CD14-positive monocyte (primary cell): ENCODE measurements around the gene METTL25B. TPM values are rescaled to one million over a fixed set of nuclear protein-coding genes. Genes with fewer than 3 reads are reported as not detected.

ENCODE experiments used
- DNase-seq, 3 donors: peaks; one replicate each; pipeline ENCODE4 v3.0.0-alpha.2; 2011 to 2022
- H2AFZ ChIP-seq: 2 replicates; pipeline ENCODE4 v1.6.0; 2012; ENCODE audit warnings: mild to moderate bottlenecking, low read depth, low read length, inconsistent platforms; ENCODE audit not compliant: insufficient read depth, poor library complexity, severe bottlenecking
- H3K27ac ChIP-seq, 2 donors: 1 replicate in 1 of 2; 2 replicates in 1 of 2; pipeline ENCODE4 v1.5.1; 2012 to 2013; ENCODE audit warnings: low read length in 2 of 2, control low read depth in 1 of 2, inconsistent platforms in 1 of 2, low read depth in 1 of 2, mild to moderate bottlenecking in 1 of 2
- H3K27me3 ChIP-seq, 2 donors: one replicate each; pipeline versions ENCODE4 v1.6.0 to v1.6.1; 2011 to 2013; ENCODE audit warnings: low read length in 2 of 2; ENCODE audit not compliant: control insufficient read depth in 2 of 2, insufficient read depth in 2 of 2
- H3K36me3 ChIP-seq, 2 donors: replicated peaks in 1 of 2; 1 replicate in 1 of 2; 2 replicates in 1 of 2; pipeline versions ENCODE4 v1.5.1 to v1.6.1; 2012 to 2013; ENCODE audit warnings: low read length in 2 of 2, control low read depth in 1 of 2, inconsistent platforms in 1 of 2, mild to moderate bottlenecking in 1 of 2; ENCODE audit not compliant: insufficient read depth in 2 of 2, control insufficient read depth in 1 of 2
- H3K4me1 ChIP-seq, 2 donors: 1 replicate in 1 of 2; 2 replicates in 1 of 2; pipeline versions ENCODE4 v1.5.1 to v1.6.1; 2012 to 2013; ENCODE audit warnings: low read length in 2 of 2, control low read depth in 1 of 2, inconsistent platforms in 1 of 2, mild to moderate bottlenecking in 1 of 2, moderate library complexity in 1 of 2; ENCODE audit not compliant: insufficient read depth in 2 of 2, control insufficient read depth in 1 of 2
- H3K4me2 ChIP-seq: replicated peaks from 2 replicates; pipeline ENCODE3; 2012; ENCODE audit warnings: low read length, moderate library complexity, mild to moderate bottlenecking; ENCODE audit not compliant: poor library complexity, severe bottlenecking; ENCODE audit errors: extremely low read depth
- H3K4me3 ChIP-seq, 3 experiments: fragments of 200-600 bp in 1 of 3; sonication (generic) in 1 of 3; replicated peaks in 1 of 3; 1 replicate in 2 of 3; 2 replicates in 1 of 3; pipeline ENCODE4 v1.5.1; 2011 to 2013; ENCODE audit warnings: low read length in 3 of 3, mild to moderate bottlenecking in 3 of 3, control low read depth in 2 of 3, low read depth in 2 of 3, inconsistent platforms in 1 of 3, moderate library complexity in 1 of 3
- H3K79me2 ChIP-seq: 2 replicates; pipeline ENCODE4 v1.6.0; 2012; ENCODE audit warnings: mild to moderate bottlenecking, control low read depth, inconsistent platforms, low read length, moderate library complexity; ENCODE audit not compliant: insufficient read depth
- H3K9ac ChIP-seq: 2 replicates; pipeline ENCODE4 v1.6.0; 2017; ENCODE audit warnings: low read length, mild to moderate bottlenecking; ENCODE audit not compliant: insufficient read depth, poor library complexity, severe bottlenecking
- H3K9me3 ChIP-seq, 2 donors: replicated peaks in 1 of 2; 1 replicate in 1 of 2; 2 replicates in 1 of 2; pipeline versions ENCODE4 v1.5.1 to v1.6.1; 2012 to 2013; ENCODE audit warnings: low read length in 2 of 2, control low read depth in 1 of 2; ENCODE audit not compliant: control insufficient read depth in 1 of 2, insufficient read depth in 1 of 2
- H4K20me1 ChIP-seq: 2 replicates; pipeline ENCODE4 v1.6.0; 2012; ENCODE audit warnings: mild to moderate bottlenecking, low read length, control low read depth, moderate library complexity; ENCODE audit not compliant: insufficient read depth
- H3K27ac Mint-ChIP-seq, 7 donors: one replicate each; pipeline ENCODE4 v1.8.0; 2020; ENCODE audit warnings: mild to moderate bottlenecking in 7 of 7, mixed read lengths in 7 of 7, moderate library complexity in 6 of 7, inconsistent platforms in 2 of 7
- H3K27me3 Mint-ChIP-seq, 3 donors: one replicate each; pipeline ENCODE4 v1.8.0; 2021 to 2022; ENCODE audit warnings: low read depth in 3 of 3, mild to moderate bottlenecking in 3 of 3, mixed read lengths in 3 of 3, moderate library complexity in 3 of 3, inconsistent platforms in 1 of 3
- H3K36me3 Mint-ChIP-seq, 2 donors: one replicate each; pipeline ENCODE4 v1.8.0; 2020; ENCODE audit warnings: mixed read lengths in 2 of 2, inconsistent platforms in 1 of 2, mild to moderate bottlenecking in 1 of 2
- H3K4me1 Mint-ChIP-seq: one replicate; pipeline ENCODE4 v1.8.0; 2020; ENCODE audit warnings: mild to moderate bottlenecking, mixed read lengths
- H3K4me3 Mint-ChIP-seq, 2 donors: one replicate each; pipeline ENCODE4 v1.8.0; 2020; ENCODE audit warnings: mild to moderate bottlenecking in 2 of 2, mixed read lengths in 2 of 2, moderate library complexity in 1 of 2
- H3K9me3 Mint-ChIP-seq, 7 donors: one replicate each; pipeline ENCODE4 v1.8.0; 2020 to 2022; ENCODE audit warnings: mixed read lengths in 7 of 7, mild to moderate bottlenecking in 6 of 7, moderate library complexity in 6 of 7, inconsistent platforms in 2 of 7
- CTCF ChIP-seq: fragments of 200-600 bp; IDR thresholded peaks from one replicate; pipeline ENCODE4 v1.8.0; 2022; ENCODE audit warnings: antibody characterized with exemption, mild to moderate bottlenecking
- WGBS: methylation state at CpG from one replicate; pipeline ENCODE4 v1.1.5; 2013; ENCODE audit warnings: missing lambda C conversion rate; ENCODE audit not compliant: insufficient coverage; 5-methylcytosine and 5-hydroxymethylcytosine counted together
- intact Hi-C, 2 donors: fragments of 100-400 bp; cut with micrococcal nuclease; formaldehyde crosslinking; loops; one replicate each; pipeline versions ENCODE4 v1.15.0 to v1.15.1; 2023
- polyA plus RNA-seq, 3 donors: library from polyadenylated mRNA; depleted of rRNA in 1 of 3; unstranded in 2 of 3; stranded (reverse) in 1 of 3; fragments of 300-500 nt in 2 of 3; fragments of >200 nt in 1 of 3; fragmentation: Illumina TruSeq in 2 of 3; gene quantifications; 1 replicate in 2 of 3; 2 replicates in 1 of 3; pipeline ENCODE4 v1.2.3, GENCODE V29; 2012 to 2021

The METTL25B gene
- polyA plus RNA-seq, 3 donors: 4.6 to 49.3 (median 4.8) TPM

- DNase-seq: no peak
Observed at GRCh38 chr1:156692441-156692924, 35.8 kb upstream of the METTL25B start.

More at GRCh38 chr1:156692441-156692924, 35.8 kb upstream of the METTL25B start:
- no peak overlapping the region for H3K9ac ChIP-seq
- TF ChIP-seq CTCF: no peak
- peaks cover 33 to 64% of the 10 kb centered on the region in 2 donors for H3K27me3 ChIP-seq
- intact Hi-C loops: loop anchor here (10.0 kb wide), 2 partner anchors 162 to 192 kb away; partner anchors contain the start of gene INSRR (in 1 of the 2)
- peaks cover 24% of the 10 kb centered on the region for H3K4me1 Mint-ChIP-seq
- no peaks in the 10 kb centered on the region for H3K79me2 ChIP-seq
- H3K36me3 ChIP-seq: no peaks in the 10 kb centered on the region
- H2AFZ ChIP-seq: no peak overlapping the region
- peaks cover 0 to 15% (median 7%) of the 10 kb centered on the region in 7 donors for H3K9me3 Mint-ChIP-seq
- peaks cover 2 to 10% of the 10 kb centered on the region in 2 donors for H3K4me1 ChIP-seq
- H3K4me3 ChIP-seq: no peak overlapping the region
- peak overlapping the region in 1 of 2 donors; percentile 76 for H3K4me3 Mint-ChIP-seq
- 5% methylated on average over 11 of the region's 13 CpGs for WGBS
- no peak overlapping the region for H3K4me2 ChIP-seq
- H3K27ac Mint-ChIP-seq: no peak overlapping the region
- peaks cover 0 to 2% of the 10 kb centered on the region in 2 donors for H3K36me3 Mint-ChIP-seq
- H4K20me1 ChIP-seq: no peaks in the 10 kb centered on the region
- H3K9me3 ChIP-seq: peaks cover 0 to 11% of the 10 kb centered on the region in 2 donors
- H3K27ac ChIP-seq: no peak overlapping the region
- H3K27me3 Mint-ChIP-seq: peaks cover 66 to 78% (median 78%) of the 10 kb centered on the region in 3 donors
